GM18526 (cell line): ENCODE data around the gene VWA8.

Source experiments
- POLR2A ChIP-seq: IDR thresholded peaks from 3 replicates; pipeline ENCODE4 v1.6.1; 2011; ENCODE audit not compliant: insufficient read length; ENCODE audit errors: extremely low read depth

The VWA8 gene

GRCh38 chr13:41549491-41549890, 411.4 kb downstream of the VWA8 start:
- TF ChIP-seq POLR2A: no peak

GRCh38 chr13:41548910-41549309, 412.0 kb downstream of the VWA8 start:
- no peak for TF ChIP-seq POLR2A

GRCh38 chr13:41548031-41548430, 412.9 kb downstream of the VWA8 start:
- no peak for TF ChIP-seq POLR2A

GRCh38 chr13:41547251-41548000, 413.5 kb downstream of the VWA8 start:
- no peak for TF ChIP-seq POLR2A

- no peak for TF ChIP-seq POLR2A
Observed at GRCh38 chr13:41546372-41547190, 414.3 kb downstream of the VWA8 start.

- no peak for TF ChIP-seq POLR2A
Observed at GRCh38 chr13:41545432-41545707, 415.5 kb downstream of the VWA8 start.

GRCh38 chr13:41543664-41544300, 417.1 kb downstream of the VWA8 start:
- TF ChIP-seq POLR2A: no peak

- no peak for TF ChIP-seq POLR2A
Observed at GRCh38 chr13:41542281-41542680, 418.6 kb downstream of the VWA8 start.

GRCh38 chr13:41541142-41541938, 419.6 kb downstream of the VWA8 start:
- no peak for TF ChIP-seq POLR2A

- no peak for TF ChIP-seq POLR2A
Observed at GRCh38 chr13:41533266-41534052, 427.4 kb downstream of the VWA8 start.

GRCh38 chr13:41528021-41528420, 432.9 kb downstream of the VWA8 start:
- no peak for TF ChIP-seq POLR2A

GRCh38 chr13:41520660-41521630, 440.0 kb downstream of the VWA8 start:
- TF ChIP-seq POLR2A: no peak

- TF ChIP-seq POLR2A: no peak
Observed at GRCh38 chr13:41520016-41520659, 440.8 kb downstream of the VWA8 start.
